H1 (cell line): Measurements from ENCODE around the gene RRP12.

ENCODE experiments used
- EP300 ChIP-seq, 2 experiments: IDR thresholded peaks; 1 replicate in 1 of 2; 2 replicates in 1 of 2; pipeline ENCODE4 v1.6.1; 2011 to 2012; ENCODE audit warnings: low read depth in 2 of 2, low read length in 2 of 2, mild to moderate bottlenecking in 2 of 2, borderline replicate concordance in 1 of 2, inconsistent platforms in 1 of 2, moderate library complexity in 1 of 2
- POLR2A ChIP-seq, 2 experiments: IDR thresholded peaks; 1 replicate in 1 of 2; 2 replicates in 1 of 2; pipeline ENCODE4 v1.6.1; 2011; ENCODE audit warnings: low read depth in 2 of 2, low read length in 2 of 2, mild to moderate bottlenecking in 2 of 2; ENCODE audit errors: control extremely low read depth in 1 of 2
- TF ChIP-seq, protein P1 (sequence below), 3 experiments: IDR thresholded peaks; 1 replicate in 2 of 3; 2 replicates in 1 of 3; pipeline versions ENCODE4 v1.5.1 to v1.6.1; 2011; ENCODE audit warnings: low read length in 3 of 3, mild to moderate bottlenecking in 3 of 3, inconsistent platforms in 2 of 3, low read depth in 1 of 3, moderate library complexity in 1 of 3; ENCODE audit not compliant: insufficient read depth in 1 of 3; ENCODE audit errors: control extremely low read depth in 1 of 3

DNA sequence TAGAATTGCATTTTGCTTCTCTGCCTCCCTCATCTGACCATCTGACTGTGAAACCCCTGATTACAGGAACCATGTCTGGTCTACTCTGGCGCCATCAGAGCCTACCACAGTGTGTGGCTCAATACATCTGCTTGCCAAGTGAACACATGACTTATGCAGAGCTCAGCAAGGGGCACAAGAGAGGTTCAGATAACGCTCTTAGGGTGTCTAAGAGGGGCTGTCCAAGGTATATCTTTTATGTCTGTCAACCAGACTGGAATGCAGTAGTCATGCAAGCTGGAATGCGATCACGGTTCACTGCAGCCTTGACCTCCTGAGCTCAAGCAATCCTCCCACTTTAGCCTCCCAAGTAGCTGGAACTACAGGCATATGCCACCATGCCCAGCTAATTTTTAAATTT lies 10.3 kb upstream of the RRP12 start:
- TF ChIP-seq, protein P1, sequence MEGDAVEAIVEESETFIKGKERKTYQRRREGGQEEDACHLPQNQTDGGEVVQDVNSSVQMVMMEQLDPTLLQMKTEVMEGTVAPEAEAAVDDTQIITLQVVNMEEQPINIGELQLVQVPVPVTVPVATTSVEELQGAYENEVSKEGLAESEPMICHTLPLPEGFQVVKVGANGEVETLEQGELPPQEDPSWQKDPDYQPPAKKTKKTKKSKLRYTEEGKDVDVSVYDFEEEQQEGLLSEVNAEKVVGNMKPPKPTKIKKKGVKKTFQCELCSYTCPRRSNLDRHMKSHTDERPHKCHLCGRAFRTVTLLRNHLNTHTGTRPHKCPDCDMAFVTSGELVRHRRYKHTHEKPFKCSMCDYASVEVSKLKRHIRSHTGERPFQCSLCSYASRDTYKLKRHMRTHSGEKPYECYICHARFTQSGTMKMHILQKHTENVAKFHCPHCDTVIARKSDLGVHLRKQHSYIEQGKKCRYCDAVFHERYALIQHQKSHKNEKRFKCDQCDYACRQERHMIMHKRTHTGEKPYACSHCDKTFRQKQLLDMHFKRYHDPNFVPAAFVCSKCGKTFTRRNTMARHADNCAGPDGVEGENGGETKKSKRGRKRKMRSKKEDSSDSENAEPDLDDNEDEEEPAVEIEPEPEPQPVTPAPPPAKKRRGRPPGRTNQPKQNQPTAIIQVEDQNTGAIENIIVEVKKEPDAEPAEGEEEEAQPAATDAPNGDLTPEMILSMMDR (IDR thresholded peaks at IDR 0.05; ENCODE audit: control extremely low read depth in 1 of 3, insufficient read depth in 1 of 3, low read depth in 1 of 3, low read length in 3 of 3), result no peak
- TF ChIP-seq EP300 (IDR thresholded peaks at IDR 0.05; ENCODE audit: borderline replicate concordance in 1 of 2, low read depth in 2 of 2, low read length in 2 of 2), result no peak
- no peak for TF ChIP-seq POLR2A (IDR thresholded peaks at IDR 0.05; ENCODE audit: control extremely low read depth in 1 of 2, low read depth in 2 of 2, low read length in 2 of 2)
